HEK293 (cell line): ENCODE results near the gene CLNK.

Source experiments
- CTCF ChIA-PET: fragments of 350-600 bp; formaldehyde crosslinking; extraction: SDS; loops from one replicate; lab custom pipeline; 2021; ENCODE audit warnings: antibody characterized with exemption; lab: Yijun Ruan, JAX
- POLR2A ChIA-PET: fragments of 300-600 bp; formaldehyde crosslinking; extraction: SDS; loops from one replicate; lab custom pipeline; 2020; ENCODE audit warnings: antibody characterized with exemption, inconsistent platforms; lab: Yijun Ruan, JAX
- H3K27ac ChIP-seq: fragments of 200-500 bp; sonication (Bioruptor generic); 2 replicates; pipeline ENCODE4 v1.5.1; 2014; ENCODE audit warnings: low read depth, low read length, control low read depth, inconsistent platforms; ENCODE audit errors: extremely low read depth
- H3K36me3 ChIP-seq, 2 experiments: fragments of 200-500 bp in 1 of 2; sonication (Bioruptor generic) in 1 of 2; 1 replicate in 1 of 2; 2 replicates in 1 of 2; pipeline ENCODE4 v1.5.1; 2014 to 2017; ENCODE audit warnings: inconsistent platforms in 2 of 2, low read length in 2 of 2; ENCODE audit not compliant: control insufficient read depth in 2 of 2, insufficient read depth in 1 of 2
- H3K4me1 ChIP-seq: fragments of 200-500 bp; sonication (Bioruptor generic); 2 replicates; pipeline ENCODE4 v1.5.1; 2014; ENCODE audit warnings: mild to moderate bottlenecking, low read length, inconsistent platforms; ENCODE audit not compliant: control insufficient read depth, insufficient read depth
- H3K4me3 ChIP-seq: 2 replicates; pipeline ENCODE4 v1.5.1; 2011; ENCODE audit warnings: low read depth, mild to moderate bottlenecking, control low read depth, low read length, moderate library complexity
- H3K9me3 ChIP-seq: fragments of 200-500 bp; sonication (Bioruptor generic); 2 replicates; pipeline ENCODE4 v1.5.1; 2014; ENCODE audit warnings: low read depth, low read length, inconsistent platforms; ENCODE audit not compliant: control insufficient read depth, insufficient read depth
- MEIS1 ChIP-seq: sonication (generic); formaldehyde crosslinking; IDR thresholded peaks from 2 replicates; pipeline ENCODE4 v1.8.1; 2022; ENCODE audit warnings: missing genetic modification reagents, mild to moderate bottlenecking, borderline replicate concordance
- RBAK ChIP-seq: fragments of 450-650 bp; formaldehyde crosslinking; IDR thresholded peaks from 2 replicates; pipeline ENCODE4 v1.5.1; 2016; ENCODE audit warnings: missing biosample characterization, missing genetic modification characterization
- REPIN1 ChIP-seq: fragments of 450-650 bp; formaldehyde crosslinking; IDR thresholded peaks from 2 replicates; pipeline ENCODE4 v1.5.1; 2017; ENCODE audit warnings: missing biosample characterization, missing genetic modification characterization, low read depth
- SCRT1 ChIP-seq: fragments of 450-650 bp; formaldehyde crosslinking; IDR thresholded peaks from 2 replicates; pipeline ENCODE4 v1.5.1; 2016; ENCODE audit warnings: missing biosample characterization, missing genetic modification characterization, borderline replicate concordance
- SCRT2 ChIP-seq: fragments of 450-650 bp; formaldehyde crosslinking; IDR thresholded peaks from 2 replicates; pipeline ENCODE4 v1.5.1; 2016; ENCODE audit warnings: missing biosample characterization, missing genetic modification characterization
- TCF7L2 ChIP-seq: IDR thresholded peaks from 2 replicates; pipeline ENCODE4 v1.6.1; 2011; ENCODE audit warnings: low read depth, mild to moderate bottlenecking, inconsistent platforms, low read length, moderate library complexity, borderline replicate concordance
- TSHZ1 ChIP-seq: fragments of 450-650 bp; formaldehyde crosslinking; IDR thresholded peaks from 2 replicates; pipeline ENCODE4 v1.5.1; 2016; ENCODE audit warnings: missing biosample characterization, missing genetic modification characterization, borderline replicate concordance
- ZNF146 ChIP-seq: fragments of 450-650 bp; formaldehyde crosslinking; IDR thresholded peaks from 2 replicates; pipeline ENCODE4 v1.5.1; 2016; ENCODE audit warnings: missing biosample characterization, missing genetic modification characterization
- ZNF16 ChIP-seq: fragments of 450-650 bp; formaldehyde crosslinking; IDR thresholded peaks from 2 replicates; pipeline ENCODE4 v1.5.1; 2016; ENCODE audit warnings: low read depth, missing biosample characterization, missing genetic modification characterization
- ZNF175 ChIP-seq: fragments of 450-650 bp; formaldehyde crosslinking; IDR thresholded peaks from 2 replicates; pipeline ENCODE4 v1.5.1; 2016; ENCODE audit warnings: missing biosample characterization, missing genetic modification characterization
- ZNF292 ChIP-seq: fragments of 450-650 bp; formaldehyde crosslinking; IDR thresholded peaks from 2 replicates; pipeline ENCODE4 v1.5.1; 2016; ENCODE audit warnings: low read depth, missing biosample characterization, missing genetic modification characterization, borderline replicate concordance
- ZNF404 ChIP-seq: fragments of 450-650 bp; formaldehyde crosslinking; IDR thresholded peaks from 2 replicates; pipeline ENCODE4 v1.5.1; 2017; ENCODE audit warnings: missing biosample characterization, missing genetic modification characterization
- ZNF426 ChIP-seq: fragments of 450-650 bp; formaldehyde crosslinking; IDR thresholded peaks from 2 replicates; pipeline ENCODE4 v1.5.1; 2017; ENCODE audit warnings: missing biosample characterization, missing genetic modification characterization, mild to moderate bottlenecking, inconsistent platforms, moderate library complexity
- ZNF449 ChIP-seq: fragments of 450-650 bp; formaldehyde crosslinking; IDR thresholded peaks from 2 replicates; pipeline ENCODE4 v1.5.1; 2017; ENCODE audit warnings: missing biosample characterization, mild to moderate bottlenecking, missing genetic modification characterization, moderate library complexity
- ZNF548 ChIP-seq: fragments of 450-650 bp; formaldehyde crosslinking; IDR thresholded peaks from 2 replicates; pipeline ENCODE4 v1.5.1; 2016; ENCODE audit warnings: missing biosample characterization, missing genetic modification characterization
- ZNF571 ChIP-seq: fragments of 450-650 bp; formaldehyde crosslinking; IDR thresholded peaks from 2 replicates; pipeline ENCODE4 v1.5.0; 2017; ENCODE audit warnings: missing biosample characterization, missing genetic modification characterization
- ZNF610 ChIP-seq: fragments of 450-650 bp; formaldehyde crosslinking; IDR thresholded peaks from 2 replicates; pipeline ENCODE4 v1.5.1; 2016; ENCODE audit warnings: missing biosample characterization, missing genetic modification characterization, borderline replicate concordance
- ZNF623 ChIP-seq: fragments of 450-650 bp; formaldehyde crosslinking; IDR thresholded peaks from 2 replicates; pipeline ENCODE4 v1.5.1; 2016; ENCODE audit warnings: missing biosample characterization, missing genetic modification characterization
- ZNF626 ChIP-seq: fragments of 450-650 bp; sonication (Bioruptor Pico); formaldehyde crosslinking; IDR thresholded peaks from 2 replicates; pipeline ENCODE4 v1.5.1; 2018; ENCODE audit warnings: missing biosample characterization, missing genetic modification characterization, inconsistent platforms
- ZNF76 ChIP-seq: fragments of 450-650 bp; formaldehyde crosslinking; IDR thresholded peaks from 2 replicates; pipeline ENCODE4; 2016; ENCODE audit warnings: low read depth, missing biosample characterization, missing genetic modification characterization, borderline replicate concordance
- ZNF843 ChIP-seq: fragments of 450-650 bp; formaldehyde crosslinking; IDR thresholded peaks from 2 replicates; pipeline ENCODE4 v1.5.1; 2016; ENCODE audit warnings: missing biosample characterization, missing genetic modification characterization
- ZSCAN23 ChIP-seq: fragments of 450-650 bp; formaldehyde crosslinking; IDR thresholded peaks from 2 replicates; pipeline ENCODE4 v1.5.1; 2016; ENCODE audit warnings: missing biosample characterization, missing genetic modification characterization
- ZSCAN4 ChIP-seq: fragments of 450-650 bp; formaldehyde crosslinking; IDR thresholded peaks from 2 replicates; pipeline ENCODE4 v1.5.1; 2017; ENCODE audit warnings: missing biosample characterization, missing genetic modification characterization
- ZSCAN5A ChIP-seq: fragments of 450-650 bp; formaldehyde crosslinking; IDR thresholded peaks from 2 replicates; pipeline ENCODE4 v1.5.1; 2016; ENCODE audit warnings: missing biosample characterization, missing genetic modification characterization

Gene CLNK

GRCh38 chr4:10706236-10706635, 21.7 kb upstream of the CLNK start:
- H3K4me1 ChIP-seq: no peaks in the 10 kb centered on the region
- ChIA-PET POLR2A (no interaction called here), CTCF (no interaction called here)
- H3K9me3 ChIP-seq: no peaks in the 10 kb centered on the region
- H3K36me3 ChIP-seq: no peaks in the 10 kb centered on the region
- H3K4me3 ChIP-seq: no peak overlapping the region
- TF ChIP-seq ZSCAN5A (tag by site-specific recombination) (no peak), TSHZ1 (tag by site-specific recombination) (no peak), ZNF610 (tag by site-specific recombination) (no peak), ZNF175 (tag by site-specific recombination) (no peak), ZNF426 (tag by site-specific recombination) (no peak), ZSCAN4 (no peak), REPIN1 (tag by site-specific recombination) (no peak), ZNF16 (tag by site-specific recombination) (no peak)
- no peak overlapping the region for H3K27ac ChIP-seq

- Histone ChIP-seq H3K36me3 (no peaks in the 10 kb centered on the region), H3K4me3 (no peak overlapping the region), H3K27ac (no peak overlapping the region), H3K4me1 (no peaks in the 10 kb centered on the region), H3K9me3 (no peaks in the 10 kb centered on the region)
- TF ChIP-seq ZNF449 (tag by site-specific recombination) (no peak), MEIS1 (CRISPR knock-in tag) (no peak), SCRT2 (tag by site-specific recombination) (no peak), ZNF843 (tag by site-specific recombination) (no peak), ZNF626 (tag by site-specific recombination) (no peak), TCF7L2 (no peak), ZNF623 (tag by site-specific recombination) (no peak), SCRT1 (no peak), RBAK (tag by site-specific recombination) (no peak), ZNF76 (tag by site-specific recombination) (no peak), ZSCAN23 (no peak), ZNF571 (tag by site-specific recombination) (no peak), ZNF548 (tag by site-specific recombination) (no peak), ZNF292 (tag by site-specific recombination) (no peak), ZNF146 (tag by site-specific recombination) (no peak), ZNF404 (tag by site-specific recombination) (no peak)
- CTCF ChIA-PET: no interaction called here
- POLR2A ChIA-PET: no interaction called here
Measured at GRCh38 chr4:10704430-10704810, 19.9 kb upstream of the CLNK start.
